ENCODE data around the gene PTPRG.

DNA sequence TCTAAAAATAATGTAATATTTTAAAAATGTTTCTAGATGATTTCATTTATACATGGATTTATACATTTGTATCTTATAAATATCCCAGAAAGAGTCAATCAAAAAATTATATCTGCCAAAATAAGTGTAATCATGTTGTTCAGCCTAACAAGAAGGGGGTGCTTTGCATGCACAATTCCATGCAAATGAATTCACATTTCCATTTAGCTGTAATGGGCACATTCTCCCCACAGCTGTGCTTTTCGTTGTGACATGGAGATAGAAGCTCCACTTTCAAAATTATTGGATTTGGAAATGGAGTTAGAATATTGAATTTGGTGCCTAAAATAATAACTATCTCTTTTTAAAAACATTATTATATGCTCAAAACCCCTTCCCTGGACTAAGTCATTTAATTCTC is 270.6 kb downstream of the PTPRG start:
- TF ChIP-seq, protein P1, sequence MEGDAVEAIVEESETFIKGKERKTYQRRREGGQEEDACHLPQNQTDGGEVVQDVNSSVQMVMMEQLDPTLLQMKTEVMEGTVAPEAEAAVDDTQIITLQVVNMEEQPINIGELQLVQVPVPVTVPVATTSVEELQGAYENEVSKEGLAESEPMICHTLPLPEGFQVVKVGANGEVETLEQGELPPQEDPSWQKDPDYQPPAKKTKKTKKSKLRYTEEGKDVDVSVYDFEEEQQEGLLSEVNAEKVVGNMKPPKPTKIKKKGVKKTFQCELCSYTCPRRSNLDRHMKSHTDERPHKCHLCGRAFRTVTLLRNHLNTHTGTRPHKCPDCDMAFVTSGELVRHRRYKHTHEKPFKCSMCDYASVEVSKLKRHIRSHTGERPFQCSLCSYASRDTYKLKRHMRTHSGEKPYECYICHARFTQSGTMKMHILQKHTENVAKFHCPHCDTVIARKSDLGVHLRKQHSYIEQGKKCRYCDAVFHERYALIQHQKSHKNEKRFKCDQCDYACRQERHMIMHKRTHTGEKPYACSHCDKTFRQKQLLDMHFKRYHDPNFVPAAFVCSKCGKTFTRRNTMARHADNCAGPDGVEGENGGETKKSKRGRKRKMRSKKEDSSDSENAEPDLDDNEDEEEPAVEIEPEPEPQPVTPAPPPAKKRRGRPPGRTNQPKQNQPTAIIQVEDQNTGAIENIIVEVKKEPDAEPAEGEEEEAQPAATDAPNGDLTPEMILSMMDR (conservative IDR thresholded peaks at IDR 0.05; ENCODE audit: low read length), result no peak
- no peak for TF ChIP-seq EZH2phosphoT487 (IDR thresholded peaks at IDR 0.05; ENCODE audit: borderline replicate concordance, low read depth, low read length)
